ENCODE measurements around the gene USP30. TPM values are rescaled to one million over a fixed set of nuclear protein-coding genes. Genes with fewer than 3 reads are reported as not detected.
A peak's percentile ranks its signal among the peaks of the same experiment; 100 is the strongest.

Gene USP30
- total RNA-seq, 1 donor from 2014 or later: 15.5 TPM

- intact Hi-C loops (cut with DNase I): loop anchor here (5.0 to 10.0 kb wide), 2 partner anchors 245 to 537 kb away; partner anchors contain the start of genes ISCU, SART3 and SSH1
- no peak for DNase-seq (ENCODE audit: extremely low spot score in 2 of 2)
- no peaks in the 10 kb centered on the region for H3K9me3 ChIP-seq
- H3K27me3 ChIP-seq: no peaks in the 10 kb centered on the region
- H3K4me1 ChIP-seq: peaks cover 45% of the 10 kb centered on the region
- peak overlapping the region; percentile 86 for H3K27ac ChIP-seq
- peaks cover 0 to 30% of the 10 kb centered on the region in 2 donors for H3K36me3 ChIP-seq
- peak overlapping the region; percentile 68 to 98 for H3K4me3 ChIP-seq
- no peak for TF ChIP-seq CTCF (IDR thresholded peaks at IDR 0.05)
- TF ChIP-seq POLR2A (IDR thresholded peaks at IDR 0.05): no peak
- TF ChIP-seq POLR2AphosphoS5 (IDR thresholded peaks at IDR 0.05; ENCODE audit: insufficient read depth in 1 of 2, low read depth in 1 of 2): no peak
These were observed 47.1 kb downstream of the USP30 start for GRCh38 chr12:109099431-109100020.

GRCh38 chr12:109100741-109101140 is 48.4 kb downstream of the USP30 start:
- DNase-seq (ENCODE audit: extremely low spot score in 2 of 2): no peak

GRCh38 chr12:109102491-109102890 is 50.1 kb downstream of the USP30 start:
- intact Hi-C loops (cut with DNase I): no loop called here

More at GRCh38 chr12:109100741-109101140, 48.4 kb downstream of the USP30 start:
- intact Hi-C loops (cut with DNase I): no loop called here
- no peak for TF ChIP-seq POLR2AphosphoS5 (IDR thresholded peaks at IDR 0.05; ENCODE audit: insufficient read depth in 1 of 2, low read depth in 1 of 2)
- no peak for TF ChIP-seq CTCF (IDR thresholded peaks at IDR 0.05)
- TF ChIP-seq POLR2A (IDR thresholded peaks at IDR 0.05): no peak
- no peaks in the 10 kb centered on the region for H3K9me3 ChIP-seq
- no peak overlapping the region for H3K27ac ChIP-seq
- peaks cover 0 to 42% of the 10 kb centered on the region in 2 donors for H3K36me3 ChIP-seq
- no peaks in the 10 kb centered on the region for H3K27me3 ChIP-seq
- peaks cover 45% of the 10 kb centered on the region for H3K4me1 ChIP-seq
- H3K4me3 ChIP-seq: no peak overlapping the region

GRCh38 chr12:109105176-109105575 is 52.8 kb downstream of the USP30 start:
- Histone ChIP-seq H3K27ac (no peak overlapping the region), H3K4me1 (peaks cover 24% of the 10 kb centered on the region), H3K4me3 (no peak overlapping the region), H3K9me3 (no peaks in the 10 kb centered on the region), H3K27me3 (no peaks in the 10 kb centered on the region), H3K36me3 (peaks cover 0 to 62% of the 10 kb centered on the region in 2 donors)
- intact Hi-C loops (cut with DNase I): no loop called here
- DNase-seq (ENCODE audit: extremely low spot score in 2 of 2): no peak
- TF ChIP-seq CTCF (IDR thresholded peaks at IDR 0.05) (no peak), POLR2AphosphoS5 (IDR thresholded peaks at IDR 0.05; ENCODE audit: insufficient read depth in 1 of 2, low read depth in 1 of 2) (no peak), POLR2A (IDR thresholded peaks at IDR 0.05) (no peak)

More at GRCh38 chr12:109102491-109102890, 50.1 kb downstream of the USP30 start:
- TF ChIP-seq CTCF (IDR thresholded peaks at IDR 0.05) (no peak), POLR2AphosphoS5 (IDR thresholded peaks at IDR 0.05; ENCODE audit: insufficient read depth in 1 of 2, low read depth in 1 of 2) (no peak), POLR2A (IDR thresholded peaks at IDR 0.05) (no peak)
- H3K36me3 ChIP-seq: peaks cover 0 to 54% of the 10 kb centered on the region in 2 donors
- no peaks in the 10 kb centered on the region for H3K9me3 ChIP-seq
- peak overlapping the region; percentile 40 for H3K27ac ChIP-seq
- peaks cover 38% of the 10 kb centered on the region for H3K4me1 ChIP-seq
- no peak overlapping the region for H3K4me3 ChIP-seq
- no peaks in the 10 kb centered on the region for H3K27me3 ChIP-seq
- no peak for DNase-seq (ENCODE audit: extremely low spot score in 2 of 2)

- Histone ChIP-seq H3K4me3 (no peak overlapping the region), H3K9me3 (no peaks in the 10 kb centered on the region), H3K4me1 (peaks cover 38% of the 10 kb centered on the region), H3K27me3 (no peaks in the 10 kb centered on the region), H3K27ac (peak overlapping the region; percentile 91), H3K36me3 (peaks cover 0 to 30% of the 10 kb centered on the region in 2 donors)
- DNase-seq (ENCODE audit: extremely low spot score in 2 of 2): no peak
- intact Hi-C loops (cut with DNase I): loop anchor here (5.0 kb wide), 1 partner anchor 42 kb away; no protein-coding TSS in a partner anchor
- TF ChIP-seq POLR2A (IDR thresholded peaks at IDR 0.05) (no peak), POLR2AphosphoS5 (IDR thresholded peaks at IDR 0.05; ENCODE audit: insufficient read depth in 1 of 2, low read depth in 1 of 2) (no peak), CTCF (IDR thresholded peaks at IDR 0.05) (no peak)
These were observed 57.5 kb downstream of the USP30 start for GRCh38 chr12:109109746-109110350.

Measured in vagina (tissue), 2 donors.